Peyer's patch (tissue), 4 donors: ENCODE results near the gene PRSS53.

ENCODE experiments used
- CTCF ChIP-seq, 6 experiments: fragments of 450-650 bp in 4 of 6; fragments of 200-600 bp in 2 of 6; sonication (generic) in 1 of 6; IDR thresholded peaks; one replicate each; pipeline ENCODE4 v1.5.1; 2017 to 2019; ENCODE audit warnings: antibody characterized with exemption in 6 of 6, mild to moderate bottlenecking in 3 of 6, moderate library complexity in 1 of 6
- POLR2A ChIP-seq, 2 donors: fragments of 450-650 bp; IDR thresholded peaks; one replicate each; pipeline ENCODE4 v1.5.1; 2017; ENCODE audit warnings: antibody characterized with exemption in 2 of 2, mild to moderate bottlenecking in 2 of 2, moderate library complexity in 2 of 2

GRCh38 chr16:31118223-31119155 is 29.7 kb upstream of the PRSS53 start:
- TF ChIP-seq CTCF (IDR thresholded peaks at IDR 0.05) (no peak), POLR2A (IDR thresholded peaks at IDR 0.05) (peak in 1 of 2 donors; percentile 31)
